CD4-positive, alpha-beta T cell treated with Interferon alpha-2 for 1 hour (primary cell): ENCODE results near the gene EED.
"Not testable (repeated sequence)": the region's sequence is repeated elsewhere in the genome, so short reads cannot be mapped to it uniquely, and the experiment has no call there.

Experiments
- DNase-seq, 2 donors: peaks; one replicate each; pipeline ENCODE4 v3.0.0-alpha.2; 2020 to 2022

Gene EED

DNA sequence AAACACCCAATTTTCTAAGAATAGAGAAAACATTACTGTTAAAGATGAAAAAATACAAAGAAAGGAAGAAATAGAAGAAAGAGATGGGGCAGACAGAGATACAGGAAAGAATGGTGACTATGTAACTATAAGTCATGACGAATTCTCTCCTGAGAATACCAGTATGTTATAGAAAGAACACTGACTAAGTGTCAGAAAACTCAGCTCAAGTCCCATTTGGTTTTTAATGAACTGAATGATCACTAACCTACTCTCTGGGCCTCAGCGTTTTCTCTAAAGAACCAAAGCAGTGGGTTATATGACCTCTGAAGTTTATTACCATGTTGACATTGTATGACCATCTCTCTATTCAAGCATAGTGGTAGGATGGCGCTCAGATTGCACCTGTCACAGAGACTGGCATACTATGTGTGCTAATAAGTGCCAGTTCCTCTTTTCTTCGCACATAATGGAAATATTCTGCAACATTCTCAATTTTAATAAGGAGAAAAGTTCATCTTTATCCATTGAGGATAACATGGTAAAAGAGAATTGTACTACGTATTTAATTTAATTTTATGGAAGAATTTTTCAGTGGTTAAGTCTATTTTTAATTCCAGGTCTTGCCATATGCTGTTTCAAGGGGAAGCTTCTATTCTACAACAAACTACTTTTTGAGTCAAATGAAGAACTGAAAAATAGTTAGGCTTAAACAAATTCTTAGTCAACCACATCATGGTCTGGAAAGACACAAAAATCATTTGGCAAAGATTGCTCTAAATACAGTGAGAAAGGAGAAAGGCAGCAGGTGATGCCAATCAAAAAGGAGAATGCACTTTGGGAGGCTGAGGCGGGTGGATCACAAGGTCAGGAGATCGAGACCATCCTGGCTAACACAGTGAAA is 25.0 kb upstream of the EED start:
- peak in 1 of 2 donors; percentile 16 for DNase-seq

DNA sequence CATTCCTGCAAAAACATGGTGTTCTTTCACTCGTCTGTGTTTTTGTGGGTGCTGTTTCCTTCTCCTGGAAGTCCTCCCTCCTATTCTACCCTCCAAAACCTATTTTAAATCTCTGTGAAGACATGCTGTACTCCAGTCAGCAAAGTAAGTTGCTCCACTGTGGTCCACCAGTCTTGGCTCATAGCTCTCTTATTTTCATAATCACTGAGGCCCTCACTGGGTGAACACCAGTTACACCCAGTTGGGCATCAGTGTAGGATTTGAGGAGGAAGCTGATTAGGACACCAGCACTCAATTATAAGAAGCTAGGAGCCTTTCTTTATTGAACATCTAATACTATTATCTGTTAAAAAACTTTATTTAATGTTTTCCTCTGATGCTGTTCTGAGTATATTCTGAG is 23.9 kb upstream of the EED start:
- no peak for DNase-seq

DNA sequence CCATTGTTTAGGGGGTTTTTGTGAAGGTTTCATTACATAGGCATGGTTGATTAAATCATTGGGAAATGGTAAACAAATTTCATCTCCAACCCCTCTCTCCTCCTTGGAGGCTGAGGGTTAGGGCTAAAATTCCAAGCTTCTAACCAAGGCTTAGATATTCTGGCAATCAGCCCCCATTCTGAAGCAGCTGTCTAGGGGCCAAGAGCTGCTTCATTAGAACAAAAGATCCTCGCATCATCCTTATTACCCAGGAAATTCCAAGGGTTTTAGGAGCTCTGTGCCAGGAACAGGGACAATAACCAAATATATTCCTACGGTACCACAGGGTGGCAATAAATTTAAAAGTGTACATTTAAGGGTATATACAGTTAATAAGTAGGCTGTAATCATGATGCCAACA is 22.5 kb upstream of the EED start:
- no peak for DNase-seq

DNA sequence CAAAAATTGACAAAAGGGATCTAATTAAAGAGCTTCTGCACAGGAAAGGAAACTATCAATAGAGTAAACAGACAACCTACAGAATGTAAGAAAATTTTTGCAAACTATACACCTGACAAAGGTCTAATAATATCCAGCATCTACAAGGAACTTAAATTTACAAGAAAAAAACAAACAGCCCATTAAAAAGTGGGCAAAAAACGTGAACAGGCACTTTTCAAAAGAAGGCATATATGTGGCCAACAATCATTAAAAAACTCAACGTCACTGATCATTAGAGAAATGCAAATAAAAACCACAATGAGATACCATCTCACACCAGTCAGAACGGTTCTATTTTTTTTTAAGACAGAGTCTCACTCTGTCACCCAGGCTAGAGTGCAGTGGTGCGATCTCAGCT is 20.0 kb upstream of the EED start:
- DNase-seq: not testable (repeated sequence)

DNA sequence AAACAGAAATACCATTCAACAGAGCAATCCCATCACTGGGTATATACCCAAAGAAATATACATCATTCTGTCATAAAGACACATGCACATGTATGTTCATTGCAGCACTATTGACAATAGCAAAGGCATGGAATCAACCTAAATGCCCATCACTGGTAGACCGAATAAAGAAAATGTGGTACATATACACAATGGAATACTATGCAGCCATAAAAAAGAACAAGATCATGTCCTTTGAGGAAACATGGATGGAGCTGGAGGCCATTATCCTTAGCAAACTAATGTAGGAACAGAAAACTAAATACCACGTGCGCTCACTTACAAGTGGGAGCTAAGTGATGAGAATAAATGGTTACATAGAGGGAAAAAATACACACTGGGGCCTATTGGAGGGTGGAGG is 19.2 kb upstream of the EED start:
- DNase-seq: not testable (repeated sequence)

DNA sequence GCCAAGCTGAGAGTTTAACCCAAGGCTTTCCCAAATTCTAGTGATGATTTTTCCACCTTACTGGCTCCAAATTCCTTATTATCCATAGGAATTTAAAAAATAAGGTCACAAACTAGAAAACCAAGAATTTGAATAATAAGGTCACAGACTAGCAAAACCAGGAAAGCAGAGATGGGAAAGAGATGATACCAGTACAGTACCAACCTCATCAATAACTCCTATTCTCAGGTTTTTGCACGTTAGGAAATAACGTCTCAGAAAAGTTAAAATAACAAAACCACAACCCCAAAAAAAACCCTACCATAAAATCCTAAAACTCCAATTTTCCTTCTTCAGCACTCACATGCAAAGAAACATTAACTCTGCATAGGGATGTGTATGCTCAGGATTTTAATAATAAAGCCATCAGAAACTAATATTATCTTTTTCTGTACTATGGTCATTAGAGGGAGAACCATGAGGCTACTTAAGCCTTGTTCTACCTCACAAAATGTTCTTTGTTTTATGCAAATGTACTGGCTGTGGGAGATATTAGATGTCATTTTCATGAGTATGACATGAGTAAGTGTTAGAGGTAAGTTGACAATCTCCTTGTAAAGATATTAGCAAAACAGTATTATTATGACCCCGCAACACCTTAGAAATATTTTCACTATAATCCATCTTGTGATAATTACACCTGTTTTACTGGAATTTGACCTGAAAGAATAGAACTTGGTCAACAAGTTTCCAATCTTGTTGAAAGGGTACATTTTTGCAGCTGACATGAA is 16.1 kb upstream of the EED start:
- no peak for DNase-seq

DNA sequence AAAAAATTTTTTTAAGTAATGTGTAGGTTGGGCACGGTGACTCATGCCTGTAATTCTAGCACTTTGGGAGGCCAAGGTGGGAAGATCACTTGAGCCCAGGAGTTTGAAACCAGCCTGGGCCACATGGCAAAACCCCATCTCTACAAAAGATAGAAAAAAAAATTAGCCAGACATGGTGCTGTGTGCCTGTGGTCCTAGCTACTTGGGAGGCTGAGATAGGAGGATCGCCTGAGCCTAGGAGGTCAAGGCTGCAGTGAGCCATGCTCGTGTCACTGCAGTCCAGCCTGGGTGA is 15.6 kb upstream of the EED start:
- not testable (repeated sequence) for DNase-seq

DNA sequence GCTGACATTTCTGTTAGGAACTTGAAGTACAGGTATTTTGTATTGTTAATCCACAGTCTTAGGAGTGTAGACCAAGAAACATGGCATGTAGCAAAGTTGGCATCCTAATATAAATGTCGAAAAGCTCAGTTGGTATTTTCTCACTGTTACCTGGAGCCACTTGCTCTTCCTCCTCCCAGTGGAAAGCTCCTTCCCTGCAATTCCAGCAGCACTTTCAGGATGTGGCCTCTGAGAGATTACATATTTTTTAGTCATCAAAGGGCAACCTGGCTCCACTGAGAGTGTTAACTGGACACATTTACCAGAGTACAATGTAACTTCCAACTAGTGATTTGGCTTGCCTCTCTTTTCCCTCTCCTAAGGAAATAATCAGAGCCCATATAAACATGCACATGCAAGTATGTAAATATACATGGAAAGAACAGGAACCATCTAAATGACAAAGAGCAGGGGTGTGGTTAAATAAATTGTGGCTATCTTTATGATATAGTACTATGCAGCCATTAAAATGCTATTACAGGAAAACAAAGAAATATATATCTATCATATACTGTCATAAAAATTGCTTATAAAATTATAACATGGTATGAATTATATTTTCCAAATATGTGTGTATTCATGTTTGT is 14.3 kb upstream of the EED start:
- no peak for DNase-seq

DNA sequence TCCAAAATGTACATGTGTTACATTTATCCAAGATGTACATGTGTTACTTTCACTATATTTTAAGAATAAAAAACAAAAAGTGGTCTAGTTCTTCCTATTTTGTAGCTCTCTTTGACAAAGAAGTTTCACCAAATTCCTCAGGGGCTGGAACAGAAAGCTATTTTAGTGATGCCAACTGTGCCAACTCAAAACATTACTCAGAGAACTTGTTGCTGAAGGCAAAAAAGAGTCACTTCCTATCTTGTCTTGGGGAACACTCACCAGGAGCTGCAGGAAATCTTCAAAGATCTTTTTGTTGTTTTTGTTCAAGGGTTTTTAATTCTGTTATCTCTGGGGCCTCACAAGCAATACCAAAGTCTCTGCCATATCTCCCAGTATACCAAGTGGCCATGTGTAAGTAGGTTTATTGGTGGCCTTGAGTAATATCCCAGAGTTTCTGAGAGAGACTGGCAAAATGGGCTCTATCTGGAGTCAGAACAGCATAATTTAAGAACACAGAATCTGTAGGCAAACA is 13.6 kb upstream of the EED start:
- DNase-seq: no peak

DNA sequence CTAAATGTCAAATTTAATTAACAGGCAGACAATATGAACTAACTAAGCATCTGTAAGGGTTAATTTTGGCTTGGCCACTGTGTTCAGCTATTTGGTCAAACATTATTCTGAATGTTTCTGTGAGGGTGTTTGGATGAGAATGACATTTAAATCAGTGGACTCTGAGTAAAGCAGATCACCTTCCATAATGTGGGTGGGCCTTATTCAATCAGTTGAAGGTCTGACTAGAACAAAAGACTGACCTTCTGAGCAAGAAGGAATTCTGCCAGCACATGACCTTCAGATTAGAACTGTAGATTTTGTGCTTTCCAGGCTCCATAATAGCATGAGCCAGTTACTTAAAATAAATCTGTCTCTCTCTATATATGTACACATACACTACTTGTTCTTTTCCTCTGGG is 12.0 kb upstream of the EED start:
- DNase-seq: no peak

DNA sequence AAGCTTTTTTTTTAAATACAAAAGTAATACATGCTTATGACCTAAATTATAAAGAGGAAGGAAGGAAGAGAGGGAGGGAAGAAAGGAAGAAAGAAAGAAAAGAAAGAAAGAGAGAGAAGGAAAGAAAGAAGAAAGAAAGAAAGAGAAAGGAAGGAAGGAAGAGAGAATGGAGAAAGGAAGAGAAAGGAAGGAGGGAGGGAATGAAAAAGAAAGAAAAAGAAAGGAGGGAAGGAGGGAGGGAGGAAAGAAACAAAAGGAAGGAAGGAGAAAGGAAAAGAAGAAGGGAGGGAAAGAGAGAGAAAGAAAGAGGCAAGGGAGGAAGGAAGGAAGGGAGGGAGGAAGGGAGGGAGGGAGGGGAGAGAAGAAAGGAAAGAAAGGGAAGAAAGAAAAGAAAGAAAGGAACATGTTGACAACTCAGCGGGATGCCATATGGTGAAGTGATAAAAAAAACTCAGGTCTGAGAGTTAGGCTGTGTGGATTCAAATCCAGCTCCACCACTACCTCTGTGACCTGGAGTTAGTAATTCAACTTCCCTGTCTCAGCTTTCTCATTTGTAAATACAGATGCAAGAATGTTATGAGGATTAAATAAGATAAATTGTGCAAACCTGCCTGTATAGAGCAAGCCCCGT is 9.6 kb upstream of the EED start:
- no peak for DNase-seq

DNA sequence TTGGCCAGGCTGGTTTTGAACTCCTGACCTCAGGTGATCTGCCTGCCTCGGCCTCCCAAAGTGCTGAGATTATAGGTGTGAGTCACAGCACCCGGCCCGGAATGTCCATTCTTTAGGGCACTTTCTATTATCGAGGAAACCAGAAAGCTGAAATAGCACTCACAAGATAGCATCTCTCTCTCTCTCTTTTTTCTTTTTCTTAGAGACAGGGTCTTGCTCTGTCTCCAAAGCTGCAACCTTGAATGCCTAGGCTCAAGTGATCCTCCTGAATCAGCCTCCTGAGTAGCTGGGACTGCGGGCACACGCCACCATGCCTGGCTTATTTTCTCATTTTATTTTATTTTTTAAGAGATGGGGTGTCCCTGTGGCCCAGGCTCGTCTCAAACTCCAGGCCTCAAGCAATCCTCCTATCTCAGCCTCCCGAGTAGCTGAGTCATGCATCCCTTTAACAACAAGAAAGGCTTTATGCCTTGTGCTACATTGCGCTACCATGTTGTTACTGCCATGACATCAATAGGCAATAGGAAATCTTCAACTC is 7.2 kb upstream of the EED start:
- DNase-seq: no peak

DNA sequence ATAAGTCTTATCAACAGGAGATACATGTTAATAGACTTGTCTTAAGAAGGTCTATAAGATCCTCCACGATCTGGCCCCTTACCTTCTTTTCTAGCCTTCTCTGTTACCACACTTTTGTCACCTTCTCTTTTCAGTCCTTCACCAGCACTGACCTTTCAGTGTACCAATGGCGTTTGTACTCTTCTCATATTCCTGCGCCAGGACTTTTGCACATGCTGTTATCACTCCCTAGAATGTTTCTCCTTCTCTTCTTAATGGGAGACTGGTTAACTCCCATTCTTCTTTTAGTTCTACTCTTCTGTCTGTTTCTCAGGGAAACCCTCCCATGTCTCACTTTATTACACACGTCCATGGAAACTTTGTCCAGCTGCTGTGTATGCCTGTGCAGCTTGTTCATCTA is 4.4 kb upstream of the EED start:
- DNase-seq: no peak

DNA sequence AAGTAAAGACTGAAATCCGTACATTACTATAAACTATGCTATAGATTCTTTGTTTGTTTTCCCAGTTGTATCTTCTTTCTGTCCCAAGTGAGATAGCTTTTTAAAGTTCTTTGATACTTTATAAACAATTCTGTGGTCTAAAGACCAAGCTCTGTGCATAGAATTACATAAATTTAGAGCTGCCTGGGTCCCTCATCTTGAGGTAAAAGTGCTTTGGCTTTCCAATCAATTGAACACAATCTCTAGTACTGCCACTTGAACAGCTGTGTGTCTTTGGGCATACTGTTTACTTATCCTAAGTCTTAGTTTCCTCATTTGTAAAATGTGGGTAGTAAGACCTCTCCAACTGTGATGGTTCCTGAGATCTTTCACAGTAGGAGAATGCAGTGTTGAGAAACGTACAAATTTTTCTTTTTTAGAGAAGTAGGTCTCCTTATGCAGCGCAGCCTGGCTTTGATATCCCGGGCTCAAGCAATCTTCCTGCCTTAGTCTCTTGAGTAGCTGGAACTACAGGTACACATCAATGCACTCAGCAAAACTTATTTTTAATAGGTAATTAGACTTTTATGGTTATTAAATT is 2.5 kb upstream of the EED start:
- DNase-seq: no peak

DNA sequence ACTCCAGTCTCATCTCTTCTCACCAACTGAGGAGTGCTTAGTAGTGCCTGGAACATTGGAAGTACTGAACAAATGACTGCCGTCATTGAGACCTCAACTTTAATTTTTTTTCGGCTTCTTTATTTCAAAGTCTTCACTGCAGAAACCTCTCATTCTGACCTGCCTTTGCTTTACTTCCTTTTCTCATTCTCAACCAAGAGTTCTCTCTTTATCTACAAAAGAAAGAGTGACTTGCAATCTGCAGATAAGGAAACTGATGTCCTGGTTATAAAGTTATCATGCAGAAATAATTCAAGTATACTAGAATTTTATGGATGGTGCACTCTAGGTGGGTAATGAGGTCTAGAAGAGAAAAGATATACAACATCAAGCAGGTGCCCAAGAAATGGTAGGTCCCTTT is 1.2 kb upstream of the EED start:
- DNase-seq: no peak

DNA sequence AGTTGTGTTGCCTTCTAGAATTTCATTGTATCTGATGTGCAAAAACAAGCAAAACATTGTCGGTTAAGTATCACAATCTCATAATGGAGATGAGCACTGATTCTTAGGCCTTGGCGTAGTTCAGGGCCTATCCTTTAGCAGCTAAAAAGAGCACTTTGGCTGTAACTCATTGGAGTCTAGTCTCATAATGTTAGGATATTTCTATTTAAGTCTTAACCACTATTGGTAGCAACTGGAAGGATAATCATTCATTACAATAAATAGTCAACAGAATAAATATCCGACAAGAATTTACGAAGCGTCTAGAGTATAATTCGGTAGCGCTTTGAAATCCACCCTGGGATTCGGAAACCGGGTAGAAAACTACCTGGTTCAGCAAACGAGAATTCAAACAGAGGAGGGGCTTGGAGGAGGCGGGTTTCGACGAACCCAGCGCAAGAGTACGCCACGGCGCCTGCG is 461 bp upstream of the EED start:
- peak; percentile 86 to 93 for DNase-seq

DNA sequence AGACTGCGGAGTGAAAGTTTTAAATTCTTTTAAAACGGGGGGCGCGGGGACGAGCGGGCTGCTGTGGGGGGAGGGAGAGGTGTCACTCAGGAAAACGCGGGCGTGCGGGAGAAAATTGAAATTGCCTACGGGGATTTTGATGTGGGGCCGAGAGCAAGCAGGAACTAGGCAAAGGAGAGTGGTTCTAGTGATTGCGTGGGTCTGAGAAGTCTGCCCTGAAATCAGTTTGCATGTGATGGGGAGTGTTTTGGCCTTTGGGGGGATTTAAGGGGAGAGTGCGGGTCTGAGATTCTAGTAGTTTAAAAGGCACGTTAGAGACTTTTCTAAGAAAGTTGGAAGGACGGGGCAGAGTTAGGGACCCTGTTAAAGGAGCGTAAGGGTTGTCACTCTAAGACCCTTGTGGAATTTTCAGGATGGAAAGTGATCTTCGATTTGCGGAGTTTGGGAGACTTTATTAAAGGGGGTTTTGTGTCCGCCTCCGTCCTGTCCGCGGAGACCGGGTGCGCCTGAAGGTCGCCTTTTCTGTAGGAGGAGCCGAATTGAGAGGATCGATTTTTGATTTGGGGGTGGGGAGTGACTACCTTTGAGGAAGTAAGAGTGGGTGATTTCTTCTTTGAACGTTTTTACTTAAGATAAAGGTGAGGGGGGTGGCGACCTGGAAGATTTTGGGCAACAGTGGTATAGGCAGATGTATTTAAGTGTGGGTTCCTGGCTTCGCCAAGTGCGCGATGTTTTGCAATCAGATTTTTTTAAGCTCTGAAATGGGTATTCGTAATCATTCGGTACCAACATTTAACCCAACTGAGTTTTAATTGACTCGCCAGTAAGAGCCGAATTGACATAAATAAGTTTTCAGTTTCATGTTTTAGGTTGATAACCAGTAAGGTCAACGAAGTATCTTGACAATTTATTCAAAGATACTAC is 1.1 kb downstream of the EED start:
- DNase-seq: peak in 1 of 2 donors; percentile 50

DNA sequence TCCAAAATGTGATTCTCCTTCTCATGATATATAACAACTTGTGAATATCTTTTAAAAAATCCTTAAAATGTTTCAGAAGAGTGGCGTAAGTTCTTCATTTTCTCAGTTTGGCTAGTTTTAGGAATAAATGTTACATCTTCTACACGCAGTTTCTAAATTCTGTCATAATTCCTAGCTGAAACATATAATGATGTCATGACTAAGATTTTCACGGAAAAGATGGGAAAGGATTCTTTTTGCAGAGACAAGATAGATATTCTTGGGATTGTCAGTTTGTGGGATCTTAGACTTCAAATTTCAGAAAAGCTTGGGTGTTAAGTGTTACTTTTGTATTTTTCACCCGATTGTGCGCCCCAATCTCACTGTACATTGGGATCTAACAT is 1.7 kb downstream of the EED start:
- DNase-seq: no peak

DNA sequence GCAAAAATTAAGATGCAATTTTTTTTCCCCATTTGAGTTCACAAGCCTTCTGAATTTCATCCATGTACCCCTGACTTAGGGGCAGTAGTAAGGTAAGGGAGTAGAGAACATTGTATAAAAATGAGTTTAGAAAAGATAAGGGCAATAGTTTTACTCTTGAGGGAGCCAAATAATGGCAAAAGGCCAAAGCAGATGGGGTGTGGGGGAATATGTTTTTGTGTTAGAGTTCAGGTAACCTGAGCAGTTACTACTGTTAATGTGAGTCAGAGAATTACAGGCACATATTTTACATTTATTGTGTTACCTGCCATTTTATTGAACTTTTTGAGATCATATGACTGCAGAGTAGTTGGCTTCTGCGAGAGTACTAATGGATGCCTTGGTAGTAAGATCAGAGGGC is 3.1 kb downstream of the EED start:
- no peak for DNase-seq

DNA sequence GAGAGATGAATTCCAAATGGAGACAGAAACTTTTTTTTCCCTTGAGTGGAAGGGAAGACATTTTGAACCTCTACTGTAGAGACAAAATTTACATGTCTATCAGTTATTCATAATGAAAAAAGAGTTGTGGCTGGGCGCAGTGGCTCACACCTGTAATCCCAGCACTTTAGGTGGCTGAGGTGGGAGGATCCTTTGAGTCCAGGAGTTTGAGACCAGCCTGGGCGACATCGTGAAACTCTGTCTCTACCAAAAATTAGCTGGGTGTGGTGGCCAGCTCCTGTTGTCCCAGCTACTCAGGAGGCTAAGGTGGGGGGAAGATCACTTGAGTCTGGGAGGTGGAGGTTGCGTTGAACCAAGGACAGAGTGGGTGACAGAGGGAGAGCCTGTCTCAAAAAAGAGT is 4.1 kb downstream of the EED start:
- DNase-seq: no peak

DNA sequence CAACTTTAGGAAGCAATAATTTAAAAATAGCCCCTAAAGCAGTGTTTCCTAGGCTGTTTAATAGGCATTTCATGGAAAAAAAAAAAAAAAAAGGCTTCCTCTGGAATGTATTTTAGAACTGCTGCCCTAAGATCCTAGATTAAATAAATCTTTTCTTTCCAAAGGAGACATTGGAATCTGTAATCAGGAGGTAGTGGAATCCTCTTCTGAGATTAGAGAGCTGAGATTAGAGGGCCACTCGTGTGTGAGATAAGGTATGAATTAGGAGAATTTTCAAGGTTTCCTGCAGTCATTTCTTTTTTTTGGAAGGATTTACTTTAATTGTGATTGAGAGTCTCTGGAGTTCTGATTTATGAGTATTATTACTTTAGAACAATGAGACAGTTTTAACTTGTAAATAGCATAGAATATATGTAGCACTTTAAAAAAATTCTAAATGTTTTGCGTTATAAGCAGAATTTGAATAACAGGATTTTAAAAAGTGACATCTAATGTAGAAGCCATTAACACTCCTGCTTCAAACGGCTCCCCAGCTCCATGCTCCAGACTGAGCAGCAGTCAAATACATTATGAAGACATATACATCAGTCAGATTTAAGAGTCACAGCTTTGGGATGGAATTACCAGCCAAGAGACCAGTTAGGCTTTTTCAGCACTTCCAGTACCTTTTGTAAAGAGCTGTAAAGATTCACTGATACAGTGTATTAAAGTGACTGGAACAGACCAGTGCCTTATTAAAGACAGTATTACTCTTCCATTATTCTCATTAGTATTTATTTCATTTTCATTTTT is 5.0 kb downstream of the EED start:
- DNase-seq: no peak
